ENCODE results near the gene SLC15A4.

Gene SLC15A4

GRCh38 chr12:128791395-128792322, 32.1 kb downstream of the SLC15A4 start:
- Histone ChIP-seq H3K27ac (replicated peaks) (no peak overlapping the region), H3K27me3 (ENCODE audit: insufficient read depth, poor library complexity, severe bottlenecking) (no peaks in the 10 kb centered on the region), H3K4me3 (replicated peaks; ENCODE audit: insufficient read depth, low read length) (no peak overlapping the region)
- no peak for DNase-seq (ENCODE audit: low read depth in 1 of 2, low spot score in 1 of 2)
- TF ChIP-seq GABPA (IDR thresholded peaks at IDR 0.05; ENCODE audit: low read depth) (no peak), CTCF (IDR thresholded peaks at IDR 0.05; ENCODE audit: insufficient read depth, low read length) (no peak), POLR2AphosphoS5 (IDR thresholded peaks at IDR 0.05; ENCODE audit: low read depth) (no peak), SPI1 (IDR thresholded peaks at IDR 0.05; ENCODE audit: borderline replicate concordance, low read depth) (no peak), REST (IDR thresholded peaks at IDR 0.05; ENCODE audit: insufficient replicate concordance, low read depth) (no peak)

GRCh38 chr12:128790653-128791373, 32.9 kb downstream of the SLC15A4 start:
- no peak overlapping the region for H3K4me3 ChIP-seq (replicated peaks; ENCODE audit: insufficient read depth, low read length)
- H3K27ac ChIP-seq (replicated peaks), result no peak overlapping the region
- no peaks in the 10 kb centered on the region for H3K27me3 ChIP-seq (ENCODE audit: insufficient read depth, poor library complexity, severe bottlenecking)
- no peak for TF ChIP-seq POLR2AphosphoS5 (IDR thresholded peaks at IDR 0.05; ENCODE audit: low read depth)
- TF ChIP-seq REST (IDR thresholded peaks at IDR 0.05; ENCODE audit: insufficient replicate concordance, low read depth), result no peak
- no peak for TF ChIP-seq SPI1 (IDR thresholded peaks at IDR 0.05; ENCODE audit: borderline replicate concordance, low read depth)
- TF ChIP-seq GABPA (IDR thresholded peaks at IDR 0.05; ENCODE audit: low read depth), result no peak
- no peak for TF ChIP-seq CTCF (IDR thresholded peaks at IDR 0.05; ENCODE audit: insufficient read depth, low read length)
- no peak for DNase-seq (ENCODE audit: low read depth in 1 of 2, low spot score in 1 of 2)

GRCh38 chr12:128790221-128790620, 33.5 kb downstream of the SLC15A4 start:
- Histone ChIP-seq H3K27me3 (ENCODE audit: insufficient read depth, poor library complexity, severe bottlenecking) (no peaks in the 10 kb centered on the region), H3K4me3 (replicated peaks; ENCODE audit: insufficient read depth, low read length) (no peak overlapping the region), H3K27ac (replicated peaks) (no peak overlapping the region)
- TF ChIP-seq SPI1 (IDR thresholded peaks at IDR 0.05; ENCODE audit: borderline replicate concordance, low read depth), result no peak
- no peak for TF ChIP-seq CTCF (IDR thresholded peaks at IDR 0.05; ENCODE audit: insufficient read depth, low read length)
- TF ChIP-seq GABPA (IDR thresholded peaks at IDR 0.05; ENCODE audit: low read depth), result no peak
- TF ChIP-seq POLR2AphosphoS5 (IDR thresholded peaks at IDR 0.05; ENCODE audit: low read depth), result no peak
- TF ChIP-seq REST (IDR thresholded peaks at IDR 0.05; ENCODE audit: insufficient replicate concordance, low read depth), result no peak
- DNase-seq (ENCODE audit: low read depth in 1 of 2, low spot score in 1 of 2), result no peak
